HCT116 (cell line): Measurements from ENCODE around the gene PCBP3. TPM values are rescaled to one million over a fixed set of nuclear protein-coding genes. Genes with fewer than 3 reads are reported as not detected.

ENCODE experiments used
- ATAC-seq: fragments of 200-7000 bp; cut with Tn5 transposase; 2 replicates; pipeline ENCODE4 v1.9.1; 2020; ENCODE audit warnings: mild to moderate bottlenecking, moderate library complexity
- BruUV-seq: library from RNA; stranded (reverse); fragments of 400-500 nt; replicated peaks from 2 replicates; lab custom pipeline; 2021; lab: Mats Ljungman, UMichigan
- CTCF ChIA-PET: fragments of 300-600 bp; sonication (Branson Sonifier 250); formaldehyde crosslinking; loops from one replicate; lab custom pipeline; 2021; ENCODE audit warnings: antibody characterized with exemption; lab: Charles Lee
- POLR2A ChIA-PET: fragments of 300-600, 350-600 bp; sonication (Branson Sonifier 250); formaldehyde crosslinking; loops from one replicate; lab custom pipeline; 2021; ENCODE audit warnings: antibody characterized with exemption; lab: Charles Lee
- RAD21 ChIA-PET, 2 experiments: fragments of 300-600 bp; sonication (Branson Sonifier 250); formaldehyde crosslinking; loops; one replicate each; lab custom pipeline; 2023; ENCODE audit warnings: low total read pairs in 2 of 2; ENCODE audit not compliant: uncharacterized antibody in 2 of 2, unreplicated experiment in 2 of 2, low non-redundant PET in 1 of 2; lab: Charles Lee
- DNase-seq: peaks from one replicate; pipeline ENCODE4 v3.0.0-alpha.2; 2010; ENCODE audit warnings: low read depth, low spot score
- H2AFZ ChIP-seq: fragments of 200-600 bp; shearing (Covaris generic), sonication (generic); 2 replicates; pipeline ENCODE4 v1.6.1; 2017; ENCODE audit warnings: low read depth, mixed run types, mixed read lengths, antibody characterized with exemption, low read length; ENCODE audit not compliant: poor library complexity, severe bottlenecking
- H3K27ac ChIP-seq: 2 replicates; pipeline ENCODE4 v1.5.1; 2012; ENCODE audit warnings: low read depth, low read length
- H3K27me3 ChIP-seq: fragments of 200-600 bp; sonication (generic); 2 replicates; pipeline ENCODE4 v1.6.1; 2016; ENCODE audit warnings: mixed run types, low read length, mixed read lengths; ENCODE audit not compliant: insufficient read depth
- H3K36me3 ChIP-seq, 2 experiments: fragments of 200-500 bp in 1 of 2; fragments of 200-600 bp in 1 of 2; sonication (Bioruptor generic) in 1 of 2; sonication (generic) in 1 of 2; 2 replicates each; pipeline versions ENCODE4 v1.5.1 to v1.6.1; 2014 to 2016; ENCODE audit warnings: low read length in 2 of 2, inconsistent platforms in 1 of 2, mixed read lengths in 1 of 2, mixed run types in 1 of 2; ENCODE audit not compliant: insufficient read depth in 2 of 2, control insufficient read depth in 1 of 2
- H3K4me1 ChIP-seq, 2 experiments: fragments of 200-600 bp in 1 of 2; sonication (generic) in 1 of 2; 2 replicates each; pipeline versions ENCODE4 v1.5.1 to v1.6.1; 2012 to 2017; ENCODE audit warnings: low read length in 2 of 2, inconsistent platforms in 1 of 2, mild to moderate bottlenecking in 1 of 2, mixed read lengths in 1 of 2, mixed run types in 1 of 2, moderate library complexity in 1 of 2; ENCODE audit not compliant: insufficient read depth in 2 of 2, control insufficient read depth in 1 of 2
- H3K4me2 ChIP-seq: fragments of 200-600 bp; sonication (generic); 2 replicates; pipeline ENCODE4 v1.6.1; 2017; ENCODE audit warnings: mixed run types, low read length, mixed read lengths
- H3K4me3 ChIP-seq, 2 experiments: fragments of 200-600 bp in 1 of 2; sonication (generic) in 1 of 2; replicated peaks in 1 of 2; 2 replicates each; pipeline ENCODE4 v1.5.1; 2011 to 2016; ENCODE audit warnings: low read length in 2 of 2, control low read depth in 1 of 2, low read depth in 1 of 2, mild to moderate bottlenecking in 1 of 2, mixed read lengths in 1 of 2, mixed run types in 1 of 2
- H3K79me2 ChIP-seq: fragments of 200-600 bp; sonication (generic); 2 replicates; pipeline ENCODE4 v1.6.1; 2017; ENCODE audit warnings: mild to moderate bottlenecking, mixed run types, low read length, moderate library complexity, mixed read lengths; ENCODE audit not compliant: insufficient read depth
- H3K9ac ChIP-seq: fragments of 200-600 bp; sonication (generic); 2 replicates; pipeline ENCODE4 v1.6.1; 2016; ENCODE audit warnings: low read length, mixed read lengths
- H3K9me2 ChIP-seq: fragments of 200-600 bp; sonication (generic), shearing (Covaris generic); 2 replicates; pipeline ENCODE4 v1.6.1; 2017; ENCODE audit warnings: mixed run types, mild to moderate bottlenecking, moderate library complexity; ENCODE audit not compliant: insufficient read depth
- H3K9me3 ChIP-seq, 2 experiments: fragments of 200-500 bp in 1 of 2; fragments of 200-600 bp in 1 of 2; sonication (Bioruptor generic) in 1 of 2; sonication (generic) in 1 of 2; 2 replicates each; pipeline ENCODE4 v1.6.1; 2014 to 2017; ENCODE audit warnings: low read length in 2 of 2, mixed read lengths in 2 of 2, inconsistent platforms in 1 of 2, low read depth in 1 of 2, mild to moderate bottlenecking in 1 of 2, mixed run types in 1 of 2, moderate library complexity in 1 of 2; ENCODE audit not compliant: control insufficient read depth in 1 of 2, insufficient read depth in 1 of 2
- H4K20me1 ChIP-seq: fragments of 200-600 bp; sonication (generic), shearing (Covaris generic); 2 replicates; pipeline ENCODE4 v1.6.1; 2017; ENCODE audit warnings: mixed run types, mild to moderate bottlenecking, moderate library complexity; ENCODE audit not compliant: insufficient read depth
- CBX3 ChIP-seq: IDR thresholded peaks from 2 replicates; pipeline ENCODE4 v1.6.1; 2012; ENCODE audit warnings: low read depth
- EGR1 ChIP-seq: IDR thresholded peaks from 2 replicates; pipeline ENCODE4 v1.6.1; 2012; ENCODE audit warnings: low read depth
- ELF1 ChIP-seq: IDR thresholded peaks from 2 replicates; pipeline ENCODE4 v1.6.1; 2012; ENCODE audit warnings: low read depth, borderline replicate concordance
- EZH2 ChIP-seq: fragments of 200-600 bp; sonication (generic); IDR thresholded peaks from 2 replicates; pipeline ENCODE4 v1.6.1; 2017; ENCODE audit warnings: antibody characterized with exemption, mixed run types
- EZH2phosphoT487 ChIP-seq: fragments of 200-600 bp; IDR thresholded peaks from 2 replicates; pipeline ENCODE4 v1.6.1; 2018; ENCODE audit warnings: antibody characterized with exemption, borderline replicate concordance
- FOSL1 ChIP-seq: IDR thresholded peaks from 2 replicates; pipeline ENCODE4 v1.6.1; 2012; ENCODE audit warnings: low read depth
- JUND ChIP-seq: IDR thresholded peaks from 2 replicates; pipeline ENCODE4 v1.6.1; 2012
- POLR2AphosphoS5 ChIP-seq: IDR thresholded peaks from 2 replicates; pipeline ENCODE4 v1.6.1; 2011; ENCODE audit warnings: mild to moderate bottlenecking, low read depth, low read length, moderate library complexity
- RAD21 ChIP-seq: IDR thresholded peaks from 2 replicates; pipeline ENCODE4 v1.6.1; 2012; ENCODE audit warnings: low read depth, mild to moderate bottlenecking
- SIN3A ChIP-seq: IDR thresholded peaks from 2 replicates; pipeline ENCODE4 v1.6.1; 2012; ENCODE audit warnings: low read depth
- SRF ChIP-seq: IDR thresholded peaks from 2 replicates; pipeline ENCODE4 v1.6.1; 2012; ENCODE audit warnings: low read depth
- YY1 ChIP-seq: IDR thresholded peaks from 2 replicates; pipeline ENCODE4 v1.6.1; 2011; ENCODE audit warnings: low read length, low read depth, moderate library complexity, mild to moderate bottlenecking; ENCODE audit not compliant: insufficient replicate concordance; ENCODE audit errors: extremely low read depth
- ZFX ChIP-seq: fragments of 450-650 bp; IDR thresholded peaks from 2 replicates; pipeline ENCODE4 v1.6.1; 2017
- intact Hi-C: fragments of 100-400 bp; cut with micrococcal nuclease; formaldehyde crosslinking; loops from 2 replicates; pipeline ENCODE4 v1.10.0; 2022
- total RNA-seq: library from RNA; stranded (reverse); gene quantifications from one replicate; pipeline ENCODE4 v1.2.1, GENCODE V29; 2021; ENCODE audit not compliant: unreplicated experiment
- TF ChIP-seq, protein P1 (sequence below): IDR thresholded peaks from 2 replicates; pipeline ENCODE4 v1.6.1; 2012
- TF ChIP-seq, protein P2 (sequence below): IDR thresholded peaks from 2 replicates; pipeline ENCODE4 v1.6.1; 2012; ENCODE audit warnings: low read depth
- TF ChIP-seq, protein P3 (sequence below): IDR thresholded peaks from 2 replicates; pipeline ENCODE4 v1.6.1; 2011; ENCODE audit warnings: mild to moderate bottlenecking, low read length, moderate library complexity; ENCODE audit not compliant: insufficient replicate concordance; ENCODE audit errors: extremely low read depth

PCBP3 gene
- total RNA-seq, 1 experiment from 2014 or later: 3.1 TPM

GRCh38 chr21:45611296-45611695 lies 32.2 kb upstream of the PCBP3 start:
- ChIA-PET RAD21 (no interaction called here), CTCF (no interaction called here)
- no peak for DNase-seq

More at GRCh38 chr21:45611296-45611695, 32.2 kb upstream of the PCBP3 start:
- Histone ChIP-seq H3K9ac (no peak overlapping the region), H3K4me2 (no peak overlapping the region), H4K20me1 (no peaks in the 10 kb centered on the region), H3K79me2 (no peaks in the 10 kb centered on the region), H3K27me3 (peaks cover 14% of the 10 kb centered on the region; the same call in 1 of the 2 replicates), H3K36me3 (no peaks in the 10 kb centered on the region), H3K27ac (no peak overlapping the region), H3K9me2 (no peaks in the 10 kb centered on the region), H3K9me3 (no peaks in the 10 kb centered on the region), H3K4me1 (peaks cover 0 to 5% of the 10 kb centered on the region in 2 experiments; a peak in 1 of 4 replicates), H3K4me3 (no peak overlapping the region), H2AFZ (no peak overlapping the region)
- intact Hi-C loops: no loop called here
- POLR2A ChIA-PET: no interaction called here
- ATAC-seq: no peak
- TF ChIP-seq EZH2 (no peak), ZFX (no peak), ELF1 (no peak), SRF (no peak), EZH2phosphoT487 (no peak), EGR1 (no peak), RAD21 (no peak), SIN3A (no peak), JUND (no peak), CBX3 (no peak), YY1 (no peak), POLR2AphosphoS5 (no peak), FOSL1 (no peak)
- TF ChIP-seq, protein P1, sequence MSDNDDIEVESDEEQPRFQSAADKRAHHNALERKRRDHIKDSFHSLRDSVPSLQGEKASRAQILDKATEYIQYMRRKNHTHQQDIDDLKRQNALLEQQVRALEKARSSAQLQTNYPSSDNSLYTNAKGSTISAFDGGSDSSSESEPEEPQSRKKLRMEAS: no peak
- TF ChIP-seq, protein P2, sequence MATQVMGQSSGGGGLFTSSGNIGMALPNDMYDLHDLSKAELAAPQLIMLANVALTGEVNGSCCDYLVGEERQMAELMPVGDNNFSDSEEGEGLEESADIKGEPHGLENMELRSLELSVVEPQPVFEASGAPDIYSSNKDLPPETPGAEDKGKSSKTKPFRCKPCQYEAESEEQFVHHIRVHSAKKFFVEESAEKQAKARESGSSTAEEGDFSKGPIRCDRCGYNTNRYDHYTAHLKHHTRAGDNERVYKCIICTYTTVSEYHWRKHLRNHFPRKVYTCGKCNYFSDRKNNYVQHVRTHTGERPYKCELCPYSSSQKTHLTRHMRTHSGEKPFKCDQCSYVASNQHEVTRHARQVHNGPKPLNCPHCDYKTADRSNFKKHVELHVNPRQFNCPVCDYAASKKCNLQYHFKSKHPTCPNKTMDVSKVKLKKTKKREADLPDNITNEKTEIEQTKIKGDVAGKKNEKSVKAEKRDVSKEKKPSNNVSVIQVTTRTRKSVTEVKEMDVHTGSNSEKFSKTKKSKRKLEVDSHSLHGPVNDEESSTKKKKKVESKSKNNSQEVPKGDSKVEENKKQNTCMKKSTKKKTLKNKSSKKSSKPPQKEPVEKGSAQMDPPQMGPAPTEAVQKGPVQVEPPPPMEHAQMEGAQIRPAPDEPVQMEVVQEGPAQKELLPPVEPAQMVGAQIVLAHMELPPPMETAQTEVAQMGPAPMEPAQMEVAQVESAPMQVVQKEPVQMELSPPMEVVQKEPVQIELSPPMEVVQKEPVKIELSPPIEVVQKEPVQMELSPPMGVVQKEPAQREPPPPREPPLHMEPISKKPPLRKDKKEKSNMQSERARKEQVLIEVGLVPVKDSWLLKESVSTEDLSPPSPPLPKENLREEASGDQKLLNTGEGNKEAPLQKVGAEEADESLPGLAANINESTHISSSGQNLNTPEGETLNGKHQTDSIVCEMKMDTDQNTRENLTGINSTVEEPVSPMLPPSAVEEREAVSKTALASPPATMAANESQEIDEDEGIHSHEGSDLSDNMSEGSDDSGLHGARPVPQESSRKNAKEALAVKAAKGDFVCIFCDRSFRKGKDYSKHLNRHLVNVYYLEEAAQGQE: no peak
- TF ChIP-seq, protein P3, sequence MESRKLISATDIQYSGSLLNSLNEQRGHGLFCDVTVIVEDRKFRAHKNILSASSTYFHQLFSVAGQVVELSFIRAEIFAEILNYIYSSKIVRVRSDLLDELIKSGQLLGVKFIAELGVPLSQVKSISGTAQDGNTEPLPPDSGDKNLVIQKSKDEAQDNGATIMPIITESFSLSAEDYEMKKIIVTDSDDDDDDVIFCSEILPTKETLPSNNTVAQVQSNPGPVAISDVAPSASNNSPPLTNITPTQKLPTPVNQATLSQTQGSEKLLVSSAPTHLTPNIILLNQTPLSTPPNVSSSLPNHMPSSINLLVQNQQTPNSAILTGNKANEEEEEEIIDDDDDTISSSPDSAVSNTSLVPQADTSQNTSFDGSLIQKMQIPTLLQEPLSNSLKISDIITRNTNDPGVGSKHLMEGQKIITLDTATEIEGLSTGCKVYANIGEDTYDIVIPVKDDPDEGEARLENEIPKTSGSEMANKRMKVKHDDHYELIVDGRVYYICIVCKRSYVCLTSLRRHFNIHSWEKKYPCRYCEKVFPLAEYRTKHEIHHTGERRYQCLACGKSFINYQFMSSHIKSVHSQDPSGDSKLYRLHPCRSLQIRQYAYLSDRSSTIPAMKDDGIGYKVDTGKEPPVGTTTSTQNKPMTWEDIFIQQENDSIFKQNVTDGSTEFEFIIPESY: no peak
- BruUV-seq: no TSS peak
